ENCODE results near the gene SKAP1.
A peak's percentile ranks its signal among the peaks of the same experiment; 100 is the strongest.

Gene SKAP1

GRCh38 chr17:48101012-48101720 is 328.8 kb downstream of the SKAP1 start, which contains the start of gene CBX1:
TSS of gene CBX1 (minus strand) at chr17:48101478. CDS start at chr17:48077004, 24,474 bp downstream.
- DNase-seq, result peak; percentile 92 to 94

- no peak for DNase-seq
Observed at GRCh38 chr17:48100591-48101011, 329.4 kb downstream of the SKAP1 start.

- no peak for DNase-seq
Observed at GRCh38 chr17:48100160-48100559, 329.9 kb downstream of the SKAP1 start.

GRCh38 chr17:48095611-48096010 is 334.4 kb downstream of the SKAP1 start:
- no peak for DNase-seq

- DNase-seq, result no peak
Observed at GRCh38 chr17:48093341-48094045, 336.5 kb downstream of the SKAP1 start.

- DNase-seq, result no peak
Observed at GRCh38 chr17:48084932-48085331, 345.1 kb downstream of the SKAP1 start.

All from activated CD4-positive, alpha-beta T cell treated with anti-CD3 and anti-CD28 coated beads, Interleukin-2, amount 50 U/mL, for 48 hours (primary cell).